Gastrocnemius medialis (tissue), 4 donors: Measurements from ENCODE around the gene GPR161.

ENCODE experiments used
- POLR2A ChIP-seq, 2 donors: fragments of 450-650 bp; IDR thresholded peaks; one replicate each; pipeline ENCODE4 v1.6.1; 2017; ENCODE audit warnings: antibody characterized with exemption in 2 of 2, mild to moderate bottlenecking in 2 of 2, moderate library complexity in 2 of 2
- TF ChIP-seq, protein P1 (sequence below), 5 experiments: fragments of 450-650 bp in 3 of 5; fragments of 200-600 bp in 2 of 5; sonication (generic) in 2 of 5; IDR thresholded peaks in 4 of 5; conservative IDR thresholded peaks in 1 of 5; 1 replicate in 4 of 5; 2 replicates in 1 of 5; pipeline ENCODE4 v1.5.1; 2016 to 2019; ENCODE audit warnings: antibody characterized with exemption in 5 of 5, mild to moderate bottlenecking in 3 of 5, moderate library complexity in 3 of 5

DNA sequence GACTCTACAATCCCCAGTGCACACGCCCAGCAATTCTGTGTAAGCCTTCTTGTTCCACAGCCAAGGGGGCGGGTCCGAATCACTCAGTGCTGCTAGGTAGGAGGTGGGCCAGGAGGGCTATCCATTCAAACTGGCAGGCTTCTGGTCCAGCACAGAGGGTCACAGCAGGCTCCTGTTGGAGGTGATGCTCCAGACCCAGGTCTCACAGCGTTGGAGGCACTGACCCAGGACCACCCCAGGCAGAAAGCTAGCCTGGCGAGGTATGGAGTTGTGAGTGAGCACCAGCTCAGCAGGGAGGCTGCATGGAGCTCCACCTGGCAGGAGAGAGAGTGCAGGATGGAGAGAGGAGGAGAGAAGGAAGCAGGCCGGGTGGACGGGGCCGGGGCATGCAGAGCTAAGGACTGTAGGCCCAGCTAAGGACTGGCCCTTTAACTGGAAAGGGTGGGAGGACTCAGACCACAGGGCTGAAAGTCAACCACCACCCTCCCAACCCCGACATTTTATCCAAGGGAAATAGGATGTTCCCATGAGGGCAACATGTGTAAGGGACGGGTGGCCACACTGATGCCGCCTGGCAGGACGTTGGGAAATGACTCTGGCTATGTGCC lies 38.7 kb downstream of the GPR161 start:
- TF ChIP-seq POLR2A (IDR thresholded peaks at IDR 0.05), result no peak
- TF ChIP-seq, protein P1, sequence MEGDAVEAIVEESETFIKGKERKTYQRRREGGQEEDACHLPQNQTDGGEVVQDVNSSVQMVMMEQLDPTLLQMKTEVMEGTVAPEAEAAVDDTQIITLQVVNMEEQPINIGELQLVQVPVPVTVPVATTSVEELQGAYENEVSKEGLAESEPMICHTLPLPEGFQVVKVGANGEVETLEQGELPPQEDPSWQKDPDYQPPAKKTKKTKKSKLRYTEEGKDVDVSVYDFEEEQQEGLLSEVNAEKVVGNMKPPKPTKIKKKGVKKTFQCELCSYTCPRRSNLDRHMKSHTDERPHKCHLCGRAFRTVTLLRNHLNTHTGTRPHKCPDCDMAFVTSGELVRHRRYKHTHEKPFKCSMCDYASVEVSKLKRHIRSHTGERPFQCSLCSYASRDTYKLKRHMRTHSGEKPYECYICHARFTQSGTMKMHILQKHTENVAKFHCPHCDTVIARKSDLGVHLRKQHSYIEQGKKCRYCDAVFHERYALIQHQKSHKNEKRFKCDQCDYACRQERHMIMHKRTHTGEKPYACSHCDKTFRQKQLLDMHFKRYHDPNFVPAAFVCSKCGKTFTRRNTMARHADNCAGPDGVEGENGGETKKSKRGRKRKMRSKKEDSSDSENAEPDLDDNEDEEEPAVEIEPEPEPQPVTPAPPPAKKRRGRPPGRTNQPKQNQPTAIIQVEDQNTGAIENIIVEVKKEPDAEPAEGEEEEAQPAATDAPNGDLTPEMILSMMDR (IDR thresholded peaks at IDR 0.05 in 4 of 5, conservative IDR thresholded peaks at IDR 0.05 in 1 of 5), result no peak
